Measurements from ENCODE around the gene LMLN.

DNA sequence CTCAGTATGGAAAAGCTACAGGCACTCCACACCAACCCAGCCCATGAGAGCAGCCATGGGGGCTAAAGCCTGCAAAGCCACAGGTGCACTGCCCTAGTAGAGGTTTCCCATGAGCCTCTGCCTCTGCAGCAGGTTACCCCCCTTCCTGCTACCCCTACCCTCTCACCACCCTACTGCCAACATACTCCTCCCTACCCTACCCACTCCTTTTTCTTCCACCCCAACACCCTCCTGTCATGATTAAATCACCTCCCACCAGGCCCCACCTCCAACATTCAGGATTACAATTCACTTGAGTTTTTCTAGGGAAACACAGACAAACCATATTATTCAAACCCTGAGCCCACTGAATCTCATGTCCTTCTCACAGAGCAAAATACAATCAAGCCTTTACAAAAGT, 88.4 kb downstream of the LMLN start:
- TF ChIP-seq, protein P1, sequence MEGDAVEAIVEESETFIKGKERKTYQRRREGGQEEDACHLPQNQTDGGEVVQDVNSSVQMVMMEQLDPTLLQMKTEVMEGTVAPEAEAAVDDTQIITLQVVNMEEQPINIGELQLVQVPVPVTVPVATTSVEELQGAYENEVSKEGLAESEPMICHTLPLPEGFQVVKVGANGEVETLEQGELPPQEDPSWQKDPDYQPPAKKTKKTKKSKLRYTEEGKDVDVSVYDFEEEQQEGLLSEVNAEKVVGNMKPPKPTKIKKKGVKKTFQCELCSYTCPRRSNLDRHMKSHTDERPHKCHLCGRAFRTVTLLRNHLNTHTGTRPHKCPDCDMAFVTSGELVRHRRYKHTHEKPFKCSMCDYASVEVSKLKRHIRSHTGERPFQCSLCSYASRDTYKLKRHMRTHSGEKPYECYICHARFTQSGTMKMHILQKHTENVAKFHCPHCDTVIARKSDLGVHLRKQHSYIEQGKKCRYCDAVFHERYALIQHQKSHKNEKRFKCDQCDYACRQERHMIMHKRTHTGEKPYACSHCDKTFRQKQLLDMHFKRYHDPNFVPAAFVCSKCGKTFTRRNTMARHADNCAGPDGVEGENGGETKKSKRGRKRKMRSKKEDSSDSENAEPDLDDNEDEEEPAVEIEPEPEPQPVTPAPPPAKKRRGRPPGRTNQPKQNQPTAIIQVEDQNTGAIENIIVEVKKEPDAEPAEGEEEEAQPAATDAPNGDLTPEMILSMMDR (IDR thresholded peaks at IDR 0.05), result no peak
- no peak for TF ChIP-seq POLR2A (IDR thresholded peaks at IDR 0.05)
